Measurements from ENCODE around the gene TNKS1BP1.

Gene TNKS1BP1

DNA sequence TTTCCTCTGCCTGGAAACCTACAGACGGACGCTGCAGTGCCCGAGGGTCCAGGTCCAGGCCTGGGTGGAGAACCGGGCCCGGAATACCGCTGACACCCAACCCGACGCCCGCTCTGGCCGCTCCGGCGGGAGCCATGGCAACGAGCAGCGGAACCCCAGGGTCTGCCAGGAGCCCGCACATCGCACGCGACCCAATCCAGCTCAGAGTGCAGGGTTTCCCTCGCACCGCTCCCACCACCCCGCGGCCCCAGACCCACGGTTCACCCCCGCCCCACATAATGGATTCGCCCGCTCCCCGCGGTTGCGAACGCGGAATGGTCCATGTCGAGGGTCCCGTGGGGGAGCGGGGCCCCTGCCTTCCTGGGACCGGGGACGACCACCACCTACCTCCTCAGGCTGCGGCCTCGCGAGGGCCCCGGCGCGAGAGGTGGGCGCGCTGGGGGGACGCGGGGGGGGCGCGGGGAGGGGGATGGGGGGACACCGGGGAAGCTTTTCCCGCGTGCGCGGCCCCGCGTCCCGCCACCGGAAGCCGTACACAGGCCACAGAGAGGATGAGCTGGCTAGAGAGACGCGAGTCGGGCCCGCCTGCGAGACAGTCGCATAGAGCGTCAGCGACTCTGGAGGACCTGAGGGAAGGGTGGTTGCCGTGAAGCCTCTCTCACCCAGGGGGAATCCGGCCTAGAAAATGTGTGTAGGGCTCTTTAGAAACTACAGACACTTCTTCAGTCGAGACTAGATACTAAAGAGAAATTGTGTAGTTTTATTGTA is 10.8 kb upstream of the TNKS1BP1 start, which contains the start of gene SSRP1:
TSS of gene SSRP1 (minus strand) at position 550 of the 768 bp plus-strand sequence. CDS start 771 bp downstream, outside the sequence.
- DNase-seq (ENCODE audit: low read depth): peak; percentile 81
- H3K4me3 ChIP-seq (ENCODE audit: control insufficient read depth, low read depth, low read length): peak within 1 kb of the TSS; percentile 67
- TF ChIP-seq, protein P1, sequence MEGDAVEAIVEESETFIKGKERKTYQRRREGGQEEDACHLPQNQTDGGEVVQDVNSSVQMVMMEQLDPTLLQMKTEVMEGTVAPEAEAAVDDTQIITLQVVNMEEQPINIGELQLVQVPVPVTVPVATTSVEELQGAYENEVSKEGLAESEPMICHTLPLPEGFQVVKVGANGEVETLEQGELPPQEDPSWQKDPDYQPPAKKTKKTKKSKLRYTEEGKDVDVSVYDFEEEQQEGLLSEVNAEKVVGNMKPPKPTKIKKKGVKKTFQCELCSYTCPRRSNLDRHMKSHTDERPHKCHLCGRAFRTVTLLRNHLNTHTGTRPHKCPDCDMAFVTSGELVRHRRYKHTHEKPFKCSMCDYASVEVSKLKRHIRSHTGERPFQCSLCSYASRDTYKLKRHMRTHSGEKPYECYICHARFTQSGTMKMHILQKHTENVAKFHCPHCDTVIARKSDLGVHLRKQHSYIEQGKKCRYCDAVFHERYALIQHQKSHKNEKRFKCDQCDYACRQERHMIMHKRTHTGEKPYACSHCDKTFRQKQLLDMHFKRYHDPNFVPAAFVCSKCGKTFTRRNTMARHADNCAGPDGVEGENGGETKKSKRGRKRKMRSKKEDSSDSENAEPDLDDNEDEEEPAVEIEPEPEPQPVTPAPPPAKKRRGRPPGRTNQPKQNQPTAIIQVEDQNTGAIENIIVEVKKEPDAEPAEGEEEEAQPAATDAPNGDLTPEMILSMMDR (conservative IDR thresholded peaks at IDR 0.05; ENCODE audit: control insufficient read depth, insufficient read depth, low read depth, low read length): no peak

DNA sequence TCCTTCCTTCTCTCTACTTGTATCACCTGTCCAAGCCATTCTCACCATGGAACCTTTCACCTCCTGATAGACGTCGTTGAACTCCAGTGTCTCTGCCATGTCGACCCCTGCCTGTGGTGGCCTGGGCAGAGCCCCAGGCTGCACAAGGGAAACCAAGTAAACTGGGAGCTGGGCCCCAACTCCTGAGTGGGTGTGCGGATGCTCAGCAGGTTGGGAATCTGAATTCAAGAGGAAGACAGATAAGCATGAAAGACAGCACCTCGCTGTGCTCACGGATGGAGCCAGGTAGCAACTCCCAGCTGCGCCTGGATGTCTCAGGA is 10.2 kb upstream of the TNKS1BP1 start:
- no peak for DNase-seq (ENCODE audit: low read depth)
- TF ChIP-seq, protein P1 (conservative IDR thresholded peaks at IDR 0.05; ENCODE audit: control insufficient read depth, insufficient read depth, low read depth, low read length): no peak
- peak overlapping the region; percentile 67 for H3K4me3 ChIP-seq (ENCODE audit: control insufficient read depth, low read depth, low read length)

DNA sequence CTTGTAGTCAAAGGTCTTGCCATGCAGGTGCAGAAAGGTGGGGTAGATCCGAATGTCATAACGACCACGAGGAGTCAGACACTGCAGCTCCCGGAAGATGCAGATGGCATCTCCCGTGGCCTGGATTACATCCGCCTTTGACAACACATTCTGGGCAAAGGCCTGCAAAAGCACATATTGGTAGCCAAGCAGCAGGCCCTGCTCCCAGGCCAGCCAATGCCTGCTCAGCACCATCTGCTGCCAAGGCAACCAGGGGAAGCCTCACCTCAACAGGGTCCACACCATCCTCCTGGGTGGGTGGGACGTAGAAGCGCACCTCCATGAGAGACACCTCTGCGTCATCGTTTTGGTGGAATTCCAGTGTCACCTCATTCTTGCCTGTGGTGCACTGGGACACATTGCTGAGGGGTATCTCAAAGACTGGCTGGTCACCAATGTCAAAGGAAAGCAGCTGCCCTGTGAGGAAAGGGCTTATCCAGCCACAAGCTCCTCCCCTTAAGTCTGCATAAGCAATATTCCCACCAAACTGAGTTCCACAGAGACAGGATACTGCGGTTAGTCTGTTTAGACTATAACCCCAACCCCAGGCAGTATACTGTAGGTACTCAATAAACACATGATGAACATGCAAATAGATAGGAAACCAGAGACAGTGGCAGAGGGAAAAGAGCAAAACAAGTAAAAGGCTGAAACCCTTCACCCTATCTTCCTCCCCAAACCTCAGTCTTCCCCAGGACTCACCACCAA is 8.1 kb upstream of the TNKS1BP1 start:
- no peak for DNase-seq (ENCODE audit: low read depth)
- TF ChIP-seq, protein P1 (conservative IDR thresholded peaks at IDR 0.05; ENCODE audit: control insufficient read depth, insufficient read depth, low read depth, low read length): no peak
- H3K4me3 ChIP-seq (ENCODE audit: control insufficient read depth, low read depth, low read length): no peak overlapping the region

DNA sequence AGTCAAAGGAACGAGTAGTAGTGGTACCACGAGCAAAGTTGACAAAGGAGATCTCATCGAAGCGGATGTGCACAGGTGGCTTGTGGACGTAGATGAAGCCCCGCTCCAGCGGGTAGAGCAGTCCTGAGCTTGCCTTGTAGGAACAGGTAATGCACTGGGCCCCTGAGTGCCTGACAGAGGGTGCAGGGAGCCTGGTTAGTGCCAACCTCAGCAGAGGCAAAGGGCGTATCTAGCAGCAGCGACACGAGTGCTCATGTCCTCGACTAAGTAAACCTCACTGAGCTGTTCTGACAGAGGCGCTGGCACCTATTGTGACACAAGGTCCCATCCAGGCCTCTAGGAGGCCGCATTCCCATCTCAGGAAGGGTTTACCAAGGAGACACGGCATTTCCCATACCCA is 7.0 kb upstream of the TNKS1BP1 start:
- no peak overlapping the region for H3K4me3 ChIP-seq (ENCODE audit: control insufficient read depth, low read depth, low read length)

DNA sequence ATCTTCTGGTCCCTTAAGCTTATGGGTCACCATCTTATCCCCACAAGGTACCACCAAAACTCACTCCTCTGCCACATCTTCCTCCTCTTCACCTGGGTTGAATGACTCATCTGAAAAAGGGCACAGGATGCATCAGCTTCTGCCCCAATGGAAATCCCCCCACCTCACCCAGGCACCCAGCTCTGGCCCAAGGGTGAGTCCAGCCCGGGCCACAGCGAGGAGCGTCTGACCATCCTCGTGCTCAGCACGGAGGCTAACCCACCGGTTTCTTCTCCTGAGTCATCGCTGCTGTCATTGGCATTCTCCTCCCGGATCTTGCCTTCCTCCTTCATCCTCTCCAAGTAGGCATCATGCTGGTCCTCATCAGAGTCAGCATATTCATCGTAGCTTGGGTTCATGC is 5.3 kb upstream of the TNKS1BP1 start:
- TF ChIP-seq, protein P1 (conservative IDR thresholded peaks at IDR 0.05; ENCODE audit: control insufficient read depth, insufficient read depth, low read depth, low read length): no peak
- no peak for DNase-seq (ENCODE audit: low read depth)
- H3K4me3 ChIP-seq (ENCODE audit: control insufficient read depth, low read depth, low read length): no peak overlapping the region

More for the DNA sequence above, 7.0 kb upstream of the TNKS1BP1 start:
- TF ChIP-seq, protein P1 (conservative IDR thresholded peaks at IDR 0.05; ENCODE audit: control insufficient read depth, insufficient read depth, low read depth, low read length): no peak
- DNase-seq (ENCODE audit: low read depth): no peak

DNA sequence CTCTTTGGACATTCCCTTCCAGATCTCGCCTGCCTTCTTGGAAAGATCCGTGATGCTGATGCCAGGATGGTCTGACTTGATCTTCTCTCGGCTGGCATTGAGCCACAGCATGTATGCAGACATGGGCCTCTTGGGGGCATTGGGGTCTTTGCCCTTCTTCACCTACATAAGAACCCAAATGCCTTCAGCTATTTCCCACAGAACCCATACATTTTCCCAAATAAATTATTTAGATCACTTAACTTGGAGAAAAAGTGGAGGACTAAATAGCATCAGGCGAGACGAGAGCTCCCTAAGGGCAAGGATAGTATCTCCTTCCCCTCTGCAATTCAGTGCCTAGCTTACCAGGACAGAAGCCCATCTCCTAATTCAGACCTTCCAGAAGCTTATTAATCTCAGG is 3.0 kb upstream of the TNKS1BP1 start:
- TF ChIP-seq, protein P1 (conservative IDR thresholded peaks at IDR 0.05; ENCODE audit: control insufficient read depth, insufficient read depth, low read depth, low read length): no peak
- no peak for DNase-seq (ENCODE audit: low read depth)
- H3K4me3 ChIP-seq (ENCODE audit: control insufficient read depth, low read depth, low read length): no peak overlapping the region

All from fibroblast of mammary gland (primary cell).